Measurements from ENCODE around the gene EPHA3.

GRCh38 chr3:89314454-89315098 lies 207.2 kb downstream of the EPHA3 start:
- no peak for TF ChIP-seq EZH2 (IDR thresholded peaks at IDR 0.05; ENCODE audit: borderline replicate concordance, low read depth, low read length, poor library complexity, severe bottlenecking)
- peak; percentile 68 for TF ChIP-seq CTCF (conservative IDR thresholded peaks at IDR 0.05; ENCODE audit: low read depth, low read length)

Measured in A673 (cell line).